Stimulated activated CD4-positive, alpha-beta T cell treated with anti-CD3 and anti-CD28 coated beads, Interleukin-2, amount 100 ng/mL, for 48 hours (primary cell): ENCODE data around the gene BLOC1S1.
"Not testable (repeated sequence)": the region's sequence is repeated elsewhere in the genome, so short reads cannot be mapped to it uniquely, and the experiment has no call there.

Source experiments
- DNase-seq, 2 donors: peaks; one replicate each; pipeline ENCODE4 v3.0.0-alpha.2; 2020

BLOC1S1 gene

DNA sequence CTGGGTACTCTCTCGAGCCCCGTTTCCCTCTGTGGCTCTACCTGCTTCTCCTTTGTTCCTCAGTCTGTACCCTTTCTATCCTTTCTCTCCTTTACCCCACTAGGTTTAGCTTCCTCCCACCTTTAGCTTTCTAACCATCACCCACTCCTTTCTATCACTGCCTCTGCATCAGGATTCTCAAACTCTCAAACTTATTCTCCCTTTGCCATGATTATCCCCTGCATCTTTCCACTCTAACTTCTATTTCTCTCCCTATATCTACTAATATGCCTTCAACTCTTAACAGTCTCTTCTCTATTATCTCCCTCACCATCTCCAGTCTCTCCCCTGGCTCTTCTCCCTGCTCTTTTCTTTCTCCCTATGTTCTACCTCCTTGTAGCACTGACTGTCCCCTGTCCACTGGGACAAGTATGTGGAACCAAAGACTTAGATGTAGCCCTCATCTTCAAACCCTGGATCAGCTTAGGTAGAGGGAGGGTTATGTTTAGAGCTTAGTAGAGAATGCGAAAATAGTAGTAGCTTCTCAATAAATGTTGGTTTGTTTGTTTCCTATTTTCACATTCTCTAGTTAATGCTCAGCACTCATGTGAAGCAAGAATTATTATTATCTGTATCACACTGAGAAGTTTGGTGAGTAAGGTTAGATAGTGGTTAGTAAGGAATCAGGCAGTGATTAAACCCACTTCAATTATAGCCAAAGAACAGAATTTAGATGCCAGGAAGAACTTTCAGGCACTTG is 30.5 kb downstream of the BLOC1S1 start:
- DNase-seq, result no peak

DNA sequence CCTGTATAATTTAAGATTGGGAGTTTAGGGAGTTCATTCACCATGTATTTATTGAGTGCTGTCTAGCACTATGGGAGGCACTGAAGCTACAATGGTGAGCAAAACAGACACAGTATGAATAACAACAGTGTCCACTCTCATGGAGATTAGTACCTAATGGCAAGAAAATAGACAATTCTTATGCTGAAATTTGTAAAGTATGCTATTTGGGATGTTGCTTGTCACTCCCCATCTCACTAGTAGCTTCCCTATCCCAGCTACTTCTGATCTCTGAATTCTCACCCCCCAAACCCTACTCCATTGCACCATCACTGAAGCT is 31.0 kb downstream of the BLOC1S1 start:
- DNase-seq, result no peak

- no peak for DNase-seq
Measured at GRCh38 chr12:55748230-55748993, 32.6 kb downstream of the BLOC1S1 start.

GRCh38 chr12:55755246-55755645 is 39.4 kb downstream of the BLOC1S1 start:
- DNase-seq, result no peak

GRCh38 chr12:55757701-55758100 is 41.9 kb downstream of the BLOC1S1 start:
- DNase-seq, result no peak

DNA sequence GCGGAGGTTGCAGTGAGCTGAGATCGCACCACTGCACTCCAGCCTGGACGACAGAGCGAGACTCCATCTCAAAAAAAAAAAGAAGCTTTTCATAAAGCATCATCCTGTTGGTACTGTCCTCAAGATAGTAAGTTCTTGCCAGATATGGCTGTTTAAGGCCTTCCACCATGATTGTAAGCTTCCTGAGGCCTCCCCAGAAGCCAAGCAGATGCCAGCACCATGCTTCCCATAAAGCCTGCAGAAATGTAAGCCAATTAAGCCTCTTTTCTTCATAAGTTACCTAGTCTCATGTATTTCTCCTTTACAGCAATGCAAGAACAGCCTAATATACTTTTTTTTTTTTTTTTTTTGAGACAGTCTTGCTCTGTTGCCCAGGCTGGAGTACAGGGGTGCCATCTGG is 42.7 kb downstream of the BLOC1S1 start:
- not testable (repeated sequence) for DNase-seq

DNA sequence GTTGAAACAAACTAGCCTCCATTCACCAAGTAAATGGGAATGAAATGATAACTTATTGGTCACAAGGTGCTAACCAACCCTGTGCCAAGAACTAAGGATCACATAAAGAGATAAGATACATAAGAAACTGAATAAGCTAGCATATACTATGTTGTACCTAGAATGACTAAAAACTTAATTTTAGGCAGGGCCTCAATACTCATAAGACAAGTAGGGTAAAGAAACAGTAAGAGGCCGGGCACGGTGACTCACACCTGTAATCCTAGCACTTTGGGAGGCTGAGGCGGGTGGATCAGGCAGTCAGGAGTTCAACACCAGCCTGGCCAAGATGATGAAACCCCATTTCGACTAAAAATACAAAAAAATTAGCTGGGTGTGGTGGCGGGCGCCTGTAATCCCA is 44.8 kb downstream of the BLOC1S1 start:
- peak; percentile 21 to 46 for DNase-seq

DNA sequence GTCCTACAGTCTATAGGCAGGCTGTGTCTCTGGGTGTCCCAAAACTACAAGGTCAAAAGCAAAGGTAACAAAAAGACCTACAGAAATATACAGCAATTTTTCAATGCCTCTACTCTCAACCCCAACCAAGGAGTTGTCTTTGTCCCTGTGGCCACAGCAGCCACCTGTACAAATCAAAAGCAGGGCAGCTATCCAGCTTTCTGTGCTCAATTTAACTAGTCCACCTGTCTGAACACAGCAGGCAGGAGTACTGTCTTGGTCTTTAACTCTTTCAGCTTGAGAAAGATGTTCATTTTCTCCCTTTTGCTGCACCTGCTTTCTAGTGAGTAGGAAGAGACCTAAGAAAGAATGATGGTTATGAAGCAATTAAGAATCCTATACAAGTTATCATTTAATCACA is 46.8 kb downstream of the BLOC1S1 start:
- DNase-seq, result no peak

DNA sequence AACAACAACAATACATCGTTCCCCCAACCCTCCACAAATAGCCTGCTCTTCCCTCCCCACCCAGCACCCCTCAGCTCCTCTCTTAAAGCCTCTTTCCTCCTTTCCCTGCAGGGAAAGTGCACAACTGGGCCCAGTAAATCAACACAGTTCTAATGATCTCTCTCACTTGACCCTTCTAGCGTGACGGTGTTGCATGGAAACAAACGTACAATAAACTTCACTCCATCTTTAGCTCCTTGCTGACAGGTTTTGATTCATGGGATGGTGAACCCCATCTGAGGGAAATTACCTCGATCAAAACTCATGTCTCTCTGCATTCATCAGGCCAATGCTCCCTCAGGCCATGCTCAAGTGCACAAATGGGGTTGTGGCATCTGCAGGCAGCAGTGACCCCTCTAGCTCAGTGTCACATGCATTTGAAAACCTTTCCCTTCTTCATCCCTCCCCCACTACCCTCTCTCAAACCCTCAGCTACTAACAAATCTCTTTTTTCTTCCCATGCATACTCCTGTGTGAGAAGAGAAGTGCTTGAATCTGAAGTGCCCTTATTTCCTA is 50.0 kb downstream of the BLOC1S1 start:
- DNase-seq, result no peak

GRCh38 chr12:55767156-55767555 is 51.3 kb downstream of the BLOC1S1 start:
- DNase-seq, result no peak
